Trophoblast cell (in vitro differentiated cells and primary cell): ENCODE data around the gene ABLIM2.

ENCODE experiments used
- DNase-seq, 2 donors: peaks; one replicate each; pipeline ENCODE4 v3.0.0-alpha.2; 2016
- H2AFZ ChIP-seq: 2 replicates; pipeline ENCODE4 v1.6.1; 2013; ENCODE audit warnings: low read length, moderate library complexity, mild to moderate bottlenecking; ENCODE audit not compliant: insufficient read depth, poor library complexity
- H2AK5ac ChIP-seq: 2 replicates; pipeline ENCODE4 v1.6.1; 2013; ENCODE audit warnings: mild to moderate bottlenecking, low read length
- H2BK120ac ChIP-seq: 2 replicates; pipeline ENCODE4 v1.6.1; 2013; ENCODE audit warnings: low read length, mild to moderate bottlenecking, moderate library complexity; ENCODE audit not compliant: insufficient read depth, poor library complexity
- H2BK12ac ChIP-seq: 2 replicates; pipeline ENCODE4 v1.6.1; 2013; ENCODE audit warnings: mild to moderate bottlenecking, low read length, moderate library complexity
- H2BK5ac ChIP-seq: 2 replicates; pipeline ENCODE4 v1.6.1; 2013; ENCODE audit warnings: low read length, low read depth, moderate library complexity, mild to moderate bottlenecking; ENCODE audit not compliant: poor library complexity
- H3K14ac ChIP-seq: 2 replicates; pipeline ENCODE4 v1.6.1; 2013; ENCODE audit warnings: mild to moderate bottlenecking, low read length
- H3K18ac ChIP-seq: 2 replicates; pipeline ENCODE4 v1.6.1; 2013; ENCODE audit warnings: mild to moderate bottlenecking, low read length
- H3K23ac ChIP-seq: 2 replicates; pipeline ENCODE4 v1.6.1; 2013; ENCODE audit warnings: low read length
- H3K27ac ChIP-seq: 2 replicates; pipeline ENCODE4 v1.5.1; 2013; ENCODE audit warnings: low read depth, mild to moderate bottlenecking, inconsistent platforms, low read length, moderate library complexity
- H3K27me3 ChIP-seq: 2 replicates; pipeline ENCODE4 v1.6.1; 2013; ENCODE audit warnings: inconsistent platforms, mild to moderate bottlenecking, low read length, moderate library complexity; ENCODE audit not compliant: insufficient read depth
- H3K36me3 ChIP-seq, 2 experiments: 1 replicate in 1 of 2; 2 replicates in 1 of 2; pipeline ENCODE4 v1.6.1; 2013; ENCODE audit warnings: low read length in 2 of 2, mild to moderate bottlenecking in 2 of 2, moderate library complexity in 1 of 2; ENCODE audit not compliant: insufficient read depth in 2 of 2, control insufficient read depth in 1 of 2
- H3K4ac ChIP-seq: 2 replicates; pipeline ENCODE4 v1.6.1; 2013; ENCODE audit warnings: low read depth, mild to moderate bottlenecking, low read length, moderate library complexity
- H3K4me1 ChIP-seq, 2 experiments: 1 replicate in 1 of 2; 2 replicates in 1 of 2; pipeline ENCODE4 v1.6.1; 2013; ENCODE audit warnings: low read length in 2 of 2, mild to moderate bottlenecking in 2 of 2, moderate library complexity in 1 of 2; ENCODE audit not compliant: insufficient read depth in 2 of 2, control insufficient read depth in 1 of 2
- H3K4me2 ChIP-seq: 2 replicates; pipeline ENCODE4 v1.6.1; 2013; ENCODE audit warnings: inconsistent platforms, mild to moderate bottlenecking, low read length, moderate library complexity
- H3K4me3 ChIP-seq: 2 replicates; pipeline ENCODE4 v1.5.1; 2013; ENCODE audit warnings: mild to moderate bottlenecking, low read depth, low read length, inconsistent platforms
- H3K79me1 ChIP-seq: one replicate; pipeline ENCODE4 v1.6.1; 2013; ENCODE audit warnings: low read length
- H3K79me2 ChIP-seq: 2 replicates; pipeline ENCODE4 v1.6.1; 2013; ENCODE audit warnings: low read length, mild to moderate bottlenecking; ENCODE audit not compliant: control insufficient read depth, insufficient read depth, poor library complexity
- H3K9ac ChIP-seq: 2 replicates; pipeline ENCODE4 v1.6.1; 2013; ENCODE audit warnings: mild to moderate bottlenecking, low read length
- H3K9me3 ChIP-seq: 2 replicates; pipeline ENCODE4 v1.6.1; 2013; ENCODE audit warnings: low read depth, mild to moderate bottlenecking, control low read depth, inconsistent platforms, low read length; ENCODE audit not compliant: insufficient read depth
- H4K12ac ChIP-seq: 2 replicates; pipeline ENCODE4 v1.6.1; 2013; ENCODE audit warnings: low read depth, mild to moderate bottlenecking, low read length, moderate library complexity
- H4K8ac ChIP-seq: 2 replicates; pipeline ENCODE4 v1.6.1; 2013; ENCODE audit warnings: low read depth, mild to moderate bottlenecking, low read length, moderate library complexity
- H4K91ac ChIP-seq: one replicate; pipeline ENCODE4 v1.6.1; 2013; ENCODE audit warnings: low read depth, mild to moderate bottlenecking, low read length, moderate library complexity
- WGBS: extraction: QIAGEN DNeasy Blood & Tissue Kit; methylation state at CpG from one replicate; pipeline ENCODE4 v1.1.7; 2013; ENCODE audit warnings: missing lambda C conversion rate; ENCODE audit not compliant: insufficient read length, insufficient coverage; ENCODE audit errors: extremely low coverage; 5-methylcytosine and 5-hydroxymethylcytosine counted together

Gene ABLIM2

GRCh38 chr4:8131210-8131609, 27.4 kb downstream of the ABLIM2 start:
- Histone ChIP-seq H2BK5ac (no peak overlapping the region), H2AK5ac (no peak overlapping the region), H3K4ac (no peak overlapping the region), H3K18ac (no peak overlapping the region), H3K79me1 (peaks cover 1% of the 10 kb centered on the region), H3K4me1 (no peaks in the 10 kb centered on the region), H3K9ac (no peak overlapping the region), H3K23ac (no peak overlapping the region), H3K4me2 (no peak overlapping the region), H3K9me3 (no peaks in the 10 kb centered on the region), H3K14ac (no peak overlapping the region), H3K27me3 (no peaks in the 10 kb centered on the region), H4K8ac (no peak overlapping the region), H2BK120ac (no peak overlapping the region), H3K4me3 (no peak overlapping the region), H3K79me2 (no peaks in the 10 kb centered on the region), H2AFZ (no peak overlapping the region), H3K27ac (no peak overlapping the region), H4K91ac (no peak overlapping the region), H4K12ac (no peak overlapping the region), H3K36me3 (no peaks in the 10 kb centered on the region), H2BK12ac (no peak overlapping the region)
- WGBS: no CpG with 5 or more reads among the region's 8 CpGs
- no peak for DNase-seq

- Histone ChIP-seq H3K4ac (no peak overlapping the region), H3K79me1 (peaks cover 1% of the 10 kb centered on the region), H2BK5ac (no peak overlapping the region), H4K91ac (no peak overlapping the region), H2BK120ac (no peak overlapping the region), H3K4me2 (no peak overlapping the region), H3K18ac (no peak overlapping the region), H3K4me3 (no peak overlapping the region), H4K12ac (no peak overlapping the region), H3K14ac (no peak overlapping the region), H3K4me1 (no peaks in the 10 kb centered on the region), H3K23ac (no peak overlapping the region), H2BK12ac (no peak overlapping the region), H4K8ac (no peak overlapping the region), H3K27me3 (no peaks in the 10 kb centered on the region), H3K79me2 (no peaks in the 10 kb centered on the region), H3K27ac (no peak overlapping the region), H3K36me3 (no peaks in the 10 kb centered on the region), H2AK5ac (no peak overlapping the region), H3K9me3 (no peaks in the 10 kb centered on the region), H3K9ac (no peak overlapping the region), H2AFZ (no peak overlapping the region)
- DNase-seq: no peak
- no CpG with 5 or more reads among the region's 18 CpGs for WGBS
These were observed 28.1 kb downstream of the ABLIM2 start for GRCh38 chr4:8130346-8131066.

GRCh38 chr4:8129785-8130184, 28.8 kb downstream of the ABLIM2 start:
- Histone ChIP-seq H3K36me3 (no peaks in the 10 kb centered on the region), H3K79me2 (no peaks in the 10 kb centered on the region), H3K9me3 (peaks cover 2% of the 10 kb centered on the region), H3K4me3 (no peak overlapping the region), H3K4ac (no peak overlapping the region), H2BK12ac (no peak overlapping the region), H2AK5ac (no peak overlapping the region), H4K12ac (no peak overlapping the region), H3K79me1 (peaks cover 1% of the 10 kb centered on the region), H2AFZ (no peak overlapping the region), H3K27ac (no peak overlapping the region), H3K27me3 (no peaks in the 10 kb centered on the region), H3K14ac (no peak overlapping the region), H4K8ac (no peak overlapping the region), H3K9ac (no peak overlapping the region), H3K4me2 (no peak overlapping the region), H2BK5ac (no peak overlapping the region), H3K18ac (no peak overlapping the region), H3K4me1 (no peaks in the 10 kb centered on the region), H3K23ac (no peak overlapping the region), H4K91ac (no peak overlapping the region), H2BK120ac (no peak overlapping the region)
- DNase-seq: no peak
- WGBS: no CpG with 5 or more reads among the region's 6 CpGs

GRCh38 chr4:8129136-8129535, 29.5 kb downstream of the ABLIM2 start:
- H3K23ac ChIP-seq: no peak overlapping the region

More at GRCh38 chr4:8129136-8129535, 29.5 kb downstream of the ABLIM2 start:
- no peak for DNase-seq
- H4K8ac ChIP-seq: no peak overlapping the region
- no peak overlapping the region for H3K14ac ChIP-seq
- no peak overlapping the region for H3K18ac ChIP-seq
- no peak overlapping the region for H4K91ac ChIP-seq
- H2BK12ac ChIP-seq: no peak overlapping the region
- no peaks in the 10 kb centered on the region for H3K79me2 ChIP-seq
- no peak overlapping the region for H3K27ac ChIP-seq
- no peak overlapping the region for H3K9ac ChIP-seq
- peaks cover 3% of the 10 kb centered on the region for H3K9me3 ChIP-seq
- no CpG with 5 or more reads among the region's 11 CpGs for WGBS
- no peaks in the 10 kb centered on the region for H3K27me3 ChIP-seq
- no peaks in the 10 kb centered on the region for H3K4me1 ChIP-seq
- no peak overlapping the region for H3K4me2 ChIP-seq
- no peak overlapping the region for H2AFZ ChIP-seq
- no peak overlapping the region for H3K4ac ChIP-seq
- no peak overlapping the region for H2AK5ac ChIP-seq
- no peak overlapping the region for H3K4me3 ChIP-seq
- H4K12ac ChIP-seq: no peak overlapping the region
- H2BK5ac ChIP-seq: no peak overlapping the region
- H3K79me1 ChIP-seq: peaks cover 1% of the 10 kb centered on the region
- no peaks in the 10 kb centered on the region for H3K36me3 ChIP-seq
- no peak overlapping the region for H2BK120ac ChIP-seq
